ACHN (cell line): ENCODE measurements around the gene THSD4.
"Not testable (repeated sequence)": the region's sequence is repeated elsewhere in the genome, so short reads cannot be mapped to it uniquely, and the experiment has no call there.

Experiments
- DNase-seq: peaks from one replicate; pipeline ENCODE4 v3.0.0-alpha.2; 2015
- in situ Hi-C: cut with HindIII; loops from 2 replicates; pipeline ENCODE4 v1.10.0; 2017; ENCODE audit warnings: low sequenced_read_pairs, low pct_ligation_motif_present, low pct_unique_long_range_greater_than_20kb

THSD4 gene

GRCh38 chr15:71393383-71393782 is 278.1 kb downstream of the THSD4 start:
- in situ Hi-C loops, result no loop called here
- DNase-seq, result no peak

DNA sequence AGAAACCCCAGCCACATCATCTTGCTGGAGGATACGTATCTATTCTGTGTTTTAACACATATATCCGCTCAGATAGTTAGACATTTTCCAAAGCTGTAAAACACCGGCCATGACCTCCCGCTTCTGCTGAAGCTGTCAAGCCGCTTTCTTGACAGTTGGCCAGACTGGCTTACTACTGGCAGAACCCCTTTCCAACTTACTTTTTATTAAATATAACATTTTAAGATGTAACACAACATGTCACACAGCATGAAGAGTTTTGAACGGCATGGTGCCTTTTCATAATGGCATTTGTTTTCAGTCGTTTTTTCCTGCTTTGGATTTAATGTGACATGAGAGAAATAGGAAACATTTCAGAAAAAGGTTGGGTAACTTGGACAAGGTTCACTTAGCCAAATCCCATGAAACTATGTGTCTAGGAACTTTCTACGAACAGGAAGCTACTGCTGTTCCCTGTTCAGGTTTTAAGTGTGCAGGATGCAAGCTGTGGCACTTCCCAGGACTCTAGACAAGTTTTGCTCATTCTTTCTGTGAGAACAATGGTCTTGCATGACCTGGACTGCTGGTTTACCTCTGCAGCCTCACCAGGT is 281.4 kb downstream of the THSD4 start:
- no peak for DNase-seq
- in situ Hi-C loops, result no loop called here

DNA sequence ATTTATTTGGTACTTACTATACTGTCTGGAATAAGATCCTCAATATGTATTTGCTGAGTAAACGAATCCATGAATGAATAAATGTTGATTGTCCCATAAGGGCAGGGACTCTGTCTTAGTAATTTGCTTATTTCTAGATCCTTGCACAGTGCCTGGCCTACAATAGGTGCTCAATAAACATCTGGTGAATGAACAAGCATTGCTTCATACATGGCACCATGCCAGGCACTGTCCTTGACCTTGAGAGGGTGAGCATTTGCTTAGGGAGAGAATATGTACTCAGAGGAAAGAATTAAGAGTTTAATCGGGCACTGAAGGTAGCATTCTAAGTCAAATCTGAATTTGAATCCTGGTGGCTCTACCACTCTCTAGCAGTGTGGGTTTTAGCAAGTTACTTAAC is 282.1 kb downstream of the THSD4 start:
- in situ Hi-C loops, result no loop called here
- DNase-seq, result no peak

DNA sequence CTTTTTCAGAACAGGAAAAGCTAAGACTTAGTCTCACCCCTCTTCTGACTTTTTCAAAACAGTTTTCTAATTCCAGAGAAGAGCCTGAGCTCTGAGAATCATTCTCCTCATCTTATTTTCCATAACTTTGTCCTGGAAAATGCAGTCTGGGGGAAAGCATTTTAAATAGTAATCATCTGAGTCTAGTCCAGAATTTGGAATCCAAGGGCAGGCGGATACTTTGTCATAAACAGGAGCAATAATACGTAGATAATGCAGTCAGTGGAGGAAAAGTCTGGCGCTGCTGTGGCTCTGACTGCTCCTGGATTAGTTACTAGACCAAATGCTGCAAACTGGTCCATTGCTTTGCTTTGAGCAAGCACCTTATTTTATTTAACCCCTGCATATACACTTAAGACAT is 285.0 kb downstream of the THSD4 start:
- no peak for DNase-seq
- in situ Hi-C loops, result no loop called here

- in situ Hi-C loops, DNase-seq: not testable (repeated sequence)
These were observed 286.5 kb downstream of the THSD4 start for GRCh38 chr15:71401728-71402127.

DNA sequence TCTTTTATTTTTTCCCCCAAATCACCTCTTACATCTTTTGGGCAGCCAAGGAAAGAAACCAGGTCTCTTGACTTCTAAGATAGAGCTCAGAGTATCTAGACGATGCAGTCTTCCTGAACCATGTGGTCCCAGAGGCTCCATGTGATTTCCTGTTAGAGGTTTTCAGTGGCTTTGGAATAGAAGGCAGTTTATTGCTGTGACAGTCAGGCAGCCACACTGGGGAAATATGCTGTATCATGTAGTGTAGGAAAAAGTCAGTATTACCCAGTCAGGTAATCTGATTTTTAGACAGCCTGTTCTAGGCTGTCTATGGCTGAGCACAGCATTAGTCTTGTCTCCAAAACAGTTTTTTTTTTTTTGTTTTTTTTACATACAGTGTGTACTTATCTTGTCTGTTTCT is 294.3 kb downstream of the THSD4 start:
- in situ Hi-C loops, result no loop called here
- DNase-seq, result no peak

GRCh38 chr15:71410347-71410746 is 295.1 kb downstream of the THSD4 start:
- in situ Hi-C loops, result no loop called here
- DNase-seq, result no peak

GRCh38 chr15:71411538-71412482 is 296.5 kb downstream of the THSD4 start:
- in situ Hi-C loops, result no loop called here
- DNase-seq, result no peak

- DNase-seq, result no peak
- in situ Hi-C loops, result no loop called here
These were observed 298.1 kb downstream of the THSD4 start for GRCh38 chr15:71413419-71413818.

DNA sequence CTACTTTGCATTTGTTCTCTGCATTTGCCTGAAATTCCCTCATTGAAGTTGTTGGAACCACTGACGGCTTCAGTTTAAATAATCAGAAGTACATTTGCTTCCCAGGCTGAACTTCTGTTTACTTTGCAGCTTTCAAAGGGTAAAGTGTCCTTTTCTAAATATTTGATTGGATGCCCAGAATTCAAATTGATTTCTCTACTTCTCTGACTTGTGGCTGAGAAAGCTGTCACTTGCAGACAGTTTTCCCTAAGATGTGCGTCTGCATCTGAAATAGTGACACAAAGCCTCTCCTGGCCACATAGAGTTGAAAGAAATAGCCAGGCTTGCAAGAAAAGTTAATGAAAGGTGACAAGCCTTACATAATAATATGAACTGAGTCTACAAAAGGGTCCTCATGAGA is 299.6 kb downstream of the THSD4 start:
- in situ Hi-C loops, result no loop called here
- no peak for DNase-seq

GRCh38 chr15:71422530-71423259 is 307.4 kb downstream of the THSD4 start:
- in situ Hi-C loops, result no loop called here
- DNase-seq, result no peak

DNA sequence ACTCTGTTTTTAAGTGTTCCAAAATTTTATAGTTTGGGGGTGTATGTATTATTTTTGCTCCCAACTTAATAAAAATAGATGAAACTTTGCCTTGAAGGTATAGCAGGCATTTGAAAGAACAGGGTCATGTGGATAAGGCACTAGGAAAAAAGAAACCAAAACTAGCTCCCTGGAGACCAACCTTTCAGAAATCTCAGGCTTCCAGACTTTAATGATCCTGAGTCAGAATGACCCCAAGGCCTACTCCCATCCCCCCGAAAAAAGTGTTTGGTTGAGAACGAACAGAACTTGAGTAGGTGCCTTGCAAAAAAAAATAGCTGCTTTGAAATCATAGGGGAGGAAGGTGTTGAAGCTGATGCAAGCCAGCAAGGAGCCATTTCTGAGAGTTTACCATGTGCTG is 309.5 kb downstream of the THSD4 start:
- in situ Hi-C loops, result loop anchor here (25.0 kb wide), 1 partner anchor 412 kb away; no protein-coding TSS in a partner anchor
- DNase-seq, result no peak

- in situ Hi-C loops, result loop anchor here (25.0 kb wide), 1 partner anchor 413 kb away; no protein-coding TSS in a partner anchor
- DNase-seq, result no peak
These were observed 310.1 kb downstream of the THSD4 start for GRCh38 chr15:71425388-71425787.

DNA sequence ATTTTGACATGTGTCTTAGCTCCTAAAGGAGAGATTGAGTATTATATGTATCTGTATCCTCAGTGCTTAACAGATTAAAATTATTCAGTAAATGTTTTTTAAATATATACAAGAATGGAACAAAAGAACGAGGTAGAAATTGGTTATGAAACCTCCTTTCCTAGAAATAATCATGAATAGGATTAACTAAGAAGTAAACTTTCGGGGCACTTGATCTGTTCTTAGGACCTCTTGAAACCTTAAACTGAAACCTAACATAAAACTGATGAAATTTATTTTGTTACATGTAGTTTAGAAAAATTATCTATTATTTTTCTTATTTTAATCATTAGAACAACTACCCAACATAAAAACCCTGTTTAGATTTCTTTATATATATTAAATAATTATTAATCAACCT is 311.5 kb downstream of the THSD4 start:
- no peak for DNase-seq
- in situ Hi-C loops, result loop anchor here (25.0 kb wide), 1 partner anchor 414 kb away; no protein-coding TSS in a partner anchor

DNA sequence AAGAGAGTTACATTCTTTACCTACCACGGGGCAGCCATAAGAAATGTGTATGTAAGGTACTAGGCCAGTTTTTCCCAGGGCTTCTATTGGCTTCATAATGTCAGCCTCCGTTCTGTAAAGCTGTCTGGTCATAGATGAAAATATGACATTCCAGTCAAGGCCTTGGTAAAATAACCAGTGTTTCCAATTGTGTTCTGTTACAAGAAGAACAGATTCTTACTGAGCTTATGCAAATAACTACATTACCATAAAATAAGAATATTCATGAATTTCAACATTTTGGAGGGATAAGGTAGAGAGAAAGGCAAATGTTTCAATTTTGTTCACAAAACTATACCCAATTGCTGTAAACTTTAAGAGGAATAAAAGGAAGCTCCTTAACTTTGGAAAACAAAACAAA is 315.5 kb downstream of the THSD4 start:
- in situ Hi-C loops, result loop anchor here (25.0 kb wide), 1 partner anchor 418 kb away; no protein-coding TSS in a partner anchor
- no peak for DNase-seq

DNA sequence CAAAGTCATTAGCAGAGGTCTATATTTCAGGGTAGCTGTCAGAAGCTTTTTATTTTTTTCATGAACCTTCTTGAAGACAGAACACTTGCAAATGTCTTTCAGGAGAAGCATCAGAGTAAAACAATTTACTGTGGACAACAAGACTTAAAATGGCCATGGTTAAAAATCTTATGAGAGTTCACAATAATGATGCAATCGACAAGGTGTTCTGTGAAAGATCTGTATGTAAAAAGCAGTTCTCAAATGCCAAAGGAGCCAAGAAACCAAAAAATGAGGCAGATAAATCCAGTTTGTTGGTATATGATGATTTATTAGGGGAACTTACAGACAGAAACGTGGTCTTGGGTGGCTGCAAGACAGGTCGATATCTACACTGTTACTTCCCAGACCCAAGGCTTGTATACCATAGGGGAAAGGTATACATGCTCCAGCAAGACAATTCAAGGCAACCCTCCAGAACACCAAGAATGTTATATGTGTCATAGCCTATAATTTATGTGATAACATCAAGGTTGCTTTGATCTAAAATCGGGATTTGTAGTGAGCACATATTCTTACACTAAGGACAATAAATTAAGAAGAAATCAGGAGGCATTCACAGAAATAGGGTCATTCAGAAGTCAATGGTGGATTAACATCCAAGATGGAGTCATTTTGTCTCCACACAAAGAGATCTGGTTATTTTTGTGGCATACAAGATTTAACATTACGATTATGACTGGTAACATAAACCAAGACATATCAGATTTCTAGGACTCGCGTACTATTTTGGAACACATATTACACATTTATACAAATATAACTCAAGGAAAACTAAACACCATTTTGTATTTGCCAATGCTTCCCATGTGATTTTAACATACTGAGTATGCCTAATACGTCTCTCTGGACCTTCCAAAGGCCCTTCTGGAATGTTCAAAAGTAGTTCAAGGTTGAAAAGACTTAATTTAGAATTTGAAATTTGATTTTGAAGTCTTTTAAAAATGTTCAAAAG is 316.4 kb downstream of the THSD4 start:
- in situ Hi-C loops, result loop anchor here (25.0 kb wide), 1 partner anchor 419 kb away; no protein-coding TSS in a partner anchor
- DNase-seq, result no peak

GRCh38 chr15:71433402-71433801 is 318.1 kb downstream of the THSD4 start:
- in situ Hi-C loops, result loop anchor here (25.0 kb wide), 1 partner anchor 421 kb away; no protein-coding TSS in a partner anchor
- DNase-seq, result no peak

DNA sequence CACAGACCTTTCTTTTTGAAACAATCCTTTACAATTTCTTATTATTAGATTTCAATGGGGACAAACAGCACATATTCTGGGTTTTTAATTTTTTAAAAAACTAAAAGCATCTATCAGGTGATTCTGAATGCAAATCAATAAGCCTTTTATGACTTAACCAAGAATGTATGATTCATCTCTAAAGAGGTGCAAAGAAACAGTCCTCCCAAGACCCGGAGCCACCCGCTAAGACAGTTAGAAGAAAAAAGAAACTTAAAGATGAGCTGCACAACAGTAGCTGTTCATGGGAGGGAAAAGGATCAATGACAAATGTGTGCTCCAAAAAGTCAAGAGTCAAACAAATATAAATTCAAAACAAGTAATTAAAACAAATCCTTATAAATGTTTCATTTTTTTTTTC is 319.5 kb downstream of the THSD4 start:
- DNase-seq, result no peak
- in situ Hi-C loops, result loop anchor here (25.0 kb wide), 1 partner anchor 422 kb away; no protein-coding TSS in a partner anchor
